Measurements from ENCODE around the gene CASZ1. TPM values are rescaled to one million over a fixed set of nuclear protein-coding genes. Genes with fewer than 3 reads are reported as not detected.
A peak's percentile ranks its signal among the peaks of the same experiment; 100 is the strongest.

CASZ1 gene
- total RNA-seq, 1 donor from 2014 or later, result 58.2 TPM

- no peak for ATAC-seq
- no peak for DNase-seq (ENCODE audit: missing footprints)
- intact Hi-C loops (cut with DNase I), result loop anchor here (10.0 kb wide), 1 partner anchor 118 kb away; no protein-coding TSS in a partner anchor
Measured at GRCh38 chr1:10642403-10643080, 153.9 kb downstream of the CASZ1 start.

- intact Hi-C loops (cut with DNase I), result loop anchor here (10.0 kb wide), 1 partner anchor 117 kb away; no protein-coding TSS in a partner anchor
- ATAC-seq, result no peak
Measured at GRCh38 chr1:10641976-10642375, 154.5 kb downstream of the CASZ1 start.

GRCh38 chr1:10640843-10641553, 155.4 kb downstream of the CASZ1 start:
- DNase-seq (ENCODE audit: missing footprints), result no peak
- intact Hi-C loops (cut with DNase I), result loop anchor here (10.0 kb wide), 1 partner anchor 116 kb away; no protein-coding TSS in a partner anchor
- no peak for ATAC-seq

More at GRCh38 chr1:10641976-10642375, 154.5 kb downstream of the CASZ1 start:
- no peak for DNase-seq (ENCODE audit: missing footprints)

- intact Hi-C loops (cut with DNase I), result loop anchor here (10.0 kb wide), 1 partner anchor 115 kb away; no protein-coding TSS in a partner anchor
- no peak for DNase-seq (ENCODE audit: missing footprints)
Measured at GRCh38 chr1:10639775-10640578, 156.5 kb downstream of the CASZ1 start.

GRCh38 chr1:10639011-10639774, 157.3 kb downstream of the CASZ1 start:
- DNase-seq (ENCODE audit: missing footprints) (peak; percentile 75), ATAC-seq (no peak)
- intact Hi-C loops (cut with DNase I), result no loop called here

More at GRCh38 chr1:10639775-10640578, 156.5 kb downstream of the CASZ1 start:
- peak; percentile 57 for ATAC-seq

- no peak for DNase-seq (ENCODE audit: missing footprints)
- intact Hi-C loops (cut with DNase I), result no loop called here
- no peak for ATAC-seq
Measured at GRCh38 chr1:10638559-10639005, 157.9 kb downstream of the CASZ1 start.

- ATAC-seq (no peak), DNase-seq (ENCODE audit: missing footprints) (no peak)
- intact Hi-C loops (cut with DNase I), result no loop called here
Measured at GRCh38 chr1:10637834-10638558, 158.4 kb downstream of the CASZ1 start.

GRCh38 chr1:10637400-10637799, 159.0 kb downstream of the CASZ1 start:
- ATAC-seq (no peak), DNase-seq (ENCODE audit: missing footprints) (no peak)
- intact Hi-C loops (cut with DNase I), result no loop called here

- intact Hi-C loops (cut with DNase I), result no loop called here
- ATAC-seq (no peak), DNase-seq (ENCODE audit: missing footprints) (no peak)
Measured at GRCh38 chr1:10635992-10636391, 160.5 kb downstream of the CASZ1 start.

GRCh38 chr1:10635085-10635896, 161.2 kb downstream of the CASZ1 start:
- ATAC-seq (no peak), DNase-seq (ENCODE audit: missing footprints) (no peak)
- intact Hi-C loops (cut with DNase I), result no loop called here

GRCh38 chr1:10634428-10635084, 161.9 kb downstream of the CASZ1 start:
- DNase-seq (ENCODE audit: missing footprints) (peak; percentile 59), ATAC-seq (no peak)
- intact Hi-C loops (cut with DNase I), result no loop called here

GRCh38 chr1:10634075-10634427, 162.4 kb downstream of the CASZ1 start:
- intact Hi-C loops (cut with DNase I), result no loop called here
- no peak for DNase-seq (ENCODE audit: missing footprints)
- ATAC-seq, result no peak

GRCh38 chr1:10633416-10633815, 163.0 kb downstream of the CASZ1 start:
- ATAC-seq (no peak), DNase-seq (ENCODE audit: missing footprints) (peak; percentile 64)
- intact Hi-C loops (cut with DNase I), result no loop called here

GRCh38 chr1:10632691-10633090, 163.8 kb downstream of the CASZ1 start:
- peak; percentile 59 for DNase-seq (ENCODE audit: missing footprints)
- intact Hi-C loops (cut with DNase I), result no loop called here

GRCh38 chr1:10631811-10632593, 164.4 kb downstream of the CASZ1 start:
- DNase-seq (ENCODE audit: missing footprints) (peak; percentile 18), ATAC-seq (no peak)
- intact Hi-C loops (cut with DNase I), result no loop called here

More at GRCh38 chr1:10632691-10633090, 163.8 kb downstream of the CASZ1 start:
- ATAC-seq, result no peak

Measured in Right ventricle myocardium inferior (tissue), 1 donor.